GM12872 (cell line): ENCODE data around the gene NXPE2.

ENCODE experiments used
- TF ChIP-seq, protein P1 (sequence below): IDR thresholded peaks from 3 replicates; pipeline ENCODE4 v1.5.1; 2011; ENCODE audit warnings: low read depth, mild to moderate bottlenecking, low read length, moderate library complexity; ENCODE audit not compliant: insufficient read depth

Gene NXPE2

DNA sequence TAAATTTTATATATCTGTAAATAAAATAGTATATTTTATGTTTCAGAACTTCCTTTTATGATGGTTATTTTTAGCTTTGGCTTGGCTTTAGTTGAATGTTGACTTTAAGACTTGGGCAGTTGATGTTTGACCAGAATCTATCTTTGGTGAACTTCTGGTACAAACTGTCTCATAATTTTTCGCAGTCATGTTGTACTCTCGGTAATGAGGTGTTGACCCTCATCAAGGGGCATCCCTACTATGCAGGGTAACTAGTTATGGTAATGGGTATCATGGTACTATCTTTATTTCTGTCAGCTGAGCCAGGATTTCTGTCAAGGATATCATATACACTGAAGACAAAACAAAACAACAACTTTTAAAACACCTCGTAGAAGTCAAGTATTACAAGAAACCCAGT, 67.7 kb downstream of the NXPE2 start:
- TF ChIP-seq, protein P1, sequence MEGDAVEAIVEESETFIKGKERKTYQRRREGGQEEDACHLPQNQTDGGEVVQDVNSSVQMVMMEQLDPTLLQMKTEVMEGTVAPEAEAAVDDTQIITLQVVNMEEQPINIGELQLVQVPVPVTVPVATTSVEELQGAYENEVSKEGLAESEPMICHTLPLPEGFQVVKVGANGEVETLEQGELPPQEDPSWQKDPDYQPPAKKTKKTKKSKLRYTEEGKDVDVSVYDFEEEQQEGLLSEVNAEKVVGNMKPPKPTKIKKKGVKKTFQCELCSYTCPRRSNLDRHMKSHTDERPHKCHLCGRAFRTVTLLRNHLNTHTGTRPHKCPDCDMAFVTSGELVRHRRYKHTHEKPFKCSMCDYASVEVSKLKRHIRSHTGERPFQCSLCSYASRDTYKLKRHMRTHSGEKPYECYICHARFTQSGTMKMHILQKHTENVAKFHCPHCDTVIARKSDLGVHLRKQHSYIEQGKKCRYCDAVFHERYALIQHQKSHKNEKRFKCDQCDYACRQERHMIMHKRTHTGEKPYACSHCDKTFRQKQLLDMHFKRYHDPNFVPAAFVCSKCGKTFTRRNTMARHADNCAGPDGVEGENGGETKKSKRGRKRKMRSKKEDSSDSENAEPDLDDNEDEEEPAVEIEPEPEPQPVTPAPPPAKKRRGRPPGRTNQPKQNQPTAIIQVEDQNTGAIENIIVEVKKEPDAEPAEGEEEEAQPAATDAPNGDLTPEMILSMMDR = no peak
